Measurements from ENCODE around the gene BRAT1. TPM values are rescaled to one million over a fixed set of nuclear protein-coding genes. Genes with fewer than 3 reads are reported as not detected.

The BRAT1 gene
- total RNA-seq, 1 experiment from 2014 or later = 50.0 TPM

DNA sequence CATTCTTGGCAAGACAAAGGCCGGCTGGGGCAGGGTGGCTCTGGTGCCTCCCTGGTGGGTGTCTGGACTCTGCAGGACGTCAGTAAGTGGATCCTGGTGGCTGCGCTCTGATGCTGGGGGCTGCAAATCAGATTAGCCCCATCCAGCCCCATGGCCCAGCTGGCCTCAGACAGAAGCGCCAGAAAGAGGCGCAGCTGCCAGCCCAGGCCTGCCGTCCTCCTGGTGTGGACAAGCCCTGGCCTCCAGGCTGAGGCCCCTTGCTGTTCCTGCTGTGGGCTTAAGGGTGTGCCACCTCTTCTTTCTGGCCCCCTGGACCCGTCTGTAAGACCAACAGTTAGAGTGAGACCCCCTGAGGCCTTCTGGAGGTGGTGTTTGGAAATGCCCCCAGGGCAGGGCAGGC is 41.6 kb downstream of the BRAT1 start:
- Mint-ChIP-seq H3K36me3 (no peaks in the 10 kb centered on the region), H3K9me3 (no peaks in the 10 kb centered on the region), H3K27ac (no peak overlapping the region), H3K4me3 (no peak overlapping the region), H3K27me3 (ENCODE audit: low read depth) (peaks cover 13% of the 10 kb centered on the region), H3K4me1 (peaks cover 24% of the 10 kb centered on the region)
- POLR2A ChIA-PET = no interaction called here
- no peak for TF ChIP-seq ZNF416 (CRISPR knock-in tag; IDR thresholded peaks at IDR 0.05)
- TF ChIP-seq, protein P1, sequence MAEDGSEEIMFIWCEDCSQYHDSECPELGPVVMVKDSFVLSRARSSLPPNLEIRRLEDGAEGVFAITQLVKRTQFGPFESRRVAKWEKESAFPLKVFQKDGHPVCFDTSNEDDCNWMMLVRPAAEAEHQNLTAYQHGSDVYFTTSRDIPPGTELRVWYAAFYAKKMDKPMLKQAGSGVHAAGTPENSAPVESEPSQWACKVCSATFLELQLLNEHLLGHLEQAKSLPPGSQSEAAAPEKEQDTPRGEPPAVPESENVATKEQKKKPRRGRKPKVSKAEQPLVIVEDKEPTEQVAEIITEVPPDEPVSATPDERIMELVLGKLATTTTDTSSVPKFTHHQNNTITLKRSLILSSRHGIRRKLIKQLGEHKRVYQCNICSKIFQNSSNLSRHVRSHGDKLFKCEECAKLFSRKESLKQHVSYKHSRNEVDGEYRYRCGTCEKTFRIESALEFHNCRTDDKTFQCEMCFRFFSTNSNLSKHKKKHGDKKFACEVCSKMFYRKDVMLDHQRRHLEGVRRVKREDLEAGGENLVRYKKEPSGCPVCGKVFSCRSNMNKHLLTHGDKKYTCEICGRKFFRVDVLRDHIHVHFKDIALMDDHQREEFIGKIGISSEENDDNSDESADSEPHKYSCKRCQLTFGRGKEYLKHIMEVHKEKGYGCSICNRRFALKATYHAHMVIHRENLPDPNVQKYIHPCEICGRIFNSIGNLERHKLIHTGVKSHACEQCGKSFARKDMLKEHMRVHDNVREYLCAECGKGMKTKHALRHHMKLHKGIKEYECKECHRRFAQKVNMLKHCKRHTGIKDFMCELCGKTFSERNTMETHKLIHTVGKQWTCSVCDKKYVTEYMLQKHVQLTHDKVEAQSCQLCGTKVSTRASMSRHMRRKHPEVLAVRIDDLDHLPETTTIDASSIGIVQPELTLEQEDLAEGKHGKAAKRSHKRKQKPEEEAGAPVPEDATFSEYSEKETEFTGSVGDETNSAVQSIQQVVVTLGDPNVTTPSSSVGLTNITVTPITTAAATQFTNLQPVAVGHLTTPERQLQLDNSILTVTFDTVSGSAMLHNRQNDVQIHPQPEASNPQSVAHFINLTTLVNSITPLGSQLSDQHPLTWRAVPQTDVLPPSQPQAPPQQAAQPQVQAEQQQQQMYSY (CRISPR knock-in tag; IDR thresholded peaks at IDR 0.05) = no peak
- no peak for TF ChIP-seq NR1H2 (CRISPR knock-in tag; IDR thresholded peaks at IDR 0.05)
- TF ChIP-seq ZNF671 (CRISPR knock-in tag; IDR thresholded peaks at IDR 0.05) = no peak
- TF ChIP-seq, protein P2, sequence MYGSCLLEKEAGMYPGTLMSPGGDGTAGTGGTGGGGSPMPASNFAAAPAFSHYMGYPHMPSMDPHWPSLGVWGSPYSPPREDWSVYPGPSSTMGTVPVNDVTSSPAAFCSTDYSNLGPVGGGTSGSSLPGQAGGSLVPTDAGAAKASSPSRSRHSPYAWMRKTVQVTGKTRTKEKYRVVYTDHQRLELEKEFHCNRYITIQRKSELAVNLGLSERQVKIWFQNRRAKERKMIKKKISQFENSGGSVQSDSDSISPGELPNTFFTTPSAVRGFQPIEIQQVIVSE (CRISPR knock-in tag; IDR thresholded peaks at IDR 0.05; ENCODE audit: borderline replicate concordance) = no peak
- no peak for TF ChIP-seq GTF2I (CRISPR knock-in tag; conservative IDR thresholded peaks at IDR 0.05)
- TF ChIP-seq JUN (CRISPR knock-in tag; IDR thresholded peaks at IDR 0.05) = no peak
- TF ChIP-seq ESRRA (CRISPR knock-in tag; IDR thresholded peaks at IDR 0.05; ENCODE audit: borderline replicate concordance) = no peak
- no peak for TF ChIP-seq ZNF219 (CRISPR knock-in tag; IDR thresholded peaks at IDR 0.05; ENCODE audit: borderline replicate concordance)
- TF ChIP-seq, protein P3, sequence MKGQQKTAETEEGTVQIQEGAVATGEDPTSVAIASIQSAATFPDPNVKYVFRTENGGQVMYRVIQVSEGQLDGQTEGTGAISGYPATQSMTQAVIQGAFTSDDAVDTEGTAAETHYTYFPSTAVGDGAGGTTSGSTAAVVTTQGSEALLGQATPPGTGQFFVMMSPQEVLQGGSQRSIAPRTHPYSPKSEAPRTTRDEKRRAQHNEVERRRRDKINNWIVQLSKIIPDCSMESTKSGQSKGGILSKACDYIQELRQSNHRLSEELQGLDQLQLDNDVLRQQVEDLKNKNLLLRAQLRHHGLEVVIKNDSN (CRISPR knock-in tag; IDR thresholded peaks at IDR 0.05) = no peak
- no peak for TF ChIP-seq FOXK1 (CRISPR knock-in tag; IDR thresholded peaks at IDR 0.05)
- TF ChIP-seq, protein P4, sequence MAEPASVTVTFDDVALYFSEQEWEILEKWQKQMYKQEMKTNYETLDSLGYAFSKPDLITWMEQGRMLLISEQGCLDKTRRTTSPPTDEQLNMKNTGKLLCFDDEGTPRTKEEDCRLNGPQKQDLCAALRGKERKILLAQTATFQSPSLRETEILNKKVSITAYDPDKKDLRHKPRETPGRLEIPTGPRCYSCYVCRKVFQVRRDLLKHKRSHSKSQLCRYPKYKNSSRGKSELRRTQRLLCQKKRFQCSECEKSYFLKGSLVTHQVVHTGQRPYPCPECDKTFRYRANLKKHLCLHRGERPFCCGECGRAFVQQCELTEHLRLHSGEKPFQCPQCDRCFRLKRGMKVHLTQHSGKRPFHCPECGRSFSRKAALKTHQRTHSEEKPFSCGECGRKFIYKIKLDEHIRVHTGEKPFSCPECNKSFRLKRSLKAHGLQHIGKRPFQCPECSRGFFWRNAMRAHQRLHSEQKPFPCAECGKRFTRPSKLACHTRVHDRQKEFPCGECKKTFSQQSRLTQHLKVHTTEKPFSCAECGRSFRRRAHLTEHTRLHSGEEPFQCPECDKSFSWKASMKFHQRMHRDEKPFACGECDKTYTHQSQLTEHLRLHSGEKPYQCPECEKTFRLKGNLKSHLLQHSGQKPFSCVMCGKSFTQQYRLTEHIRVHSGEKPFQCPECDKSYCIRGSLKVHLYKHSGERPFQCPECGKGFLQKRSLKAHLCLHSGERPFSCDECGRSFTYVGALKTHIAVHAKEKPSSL (CRISPR knock-in tag; conservative IDR thresholded peaks at IDR 0.05) = no peak
- no peak for TF ChIP-seq NR3C1 (CRISPR knock-in tag; conservative IDR thresholded peaks at IDR 0.05; ENCODE audit: low read depth)
- no peak for TF ChIP-seq NFYB (CRISPR knock-in tag; conservative IDR thresholded peaks at IDR 0.05; ENCODE audit: low read depth)
- no peak for TF ChIP-seq SMAD4 (CRISPR knock-in tag; IDR thresholded peaks at IDR 0.05)
- no peak for TF ChIP-seq RELA (CRISPR knock-in tag; IDR thresholded peaks at IDR 0.05; ENCODE audit: borderline replicate concordance)
- TF ChIP-seq SMAD3 (CRISPR knock-in tag; IDR thresholded peaks at IDR 0.05; ENCODE audit: borderline replicate concordance) = no peak
- DNase-seq (ENCODE audit: low spot score) (no peak), ATAC-seq (no peak)
- CTCF ChIA-PET = no interaction called here

DNA sequence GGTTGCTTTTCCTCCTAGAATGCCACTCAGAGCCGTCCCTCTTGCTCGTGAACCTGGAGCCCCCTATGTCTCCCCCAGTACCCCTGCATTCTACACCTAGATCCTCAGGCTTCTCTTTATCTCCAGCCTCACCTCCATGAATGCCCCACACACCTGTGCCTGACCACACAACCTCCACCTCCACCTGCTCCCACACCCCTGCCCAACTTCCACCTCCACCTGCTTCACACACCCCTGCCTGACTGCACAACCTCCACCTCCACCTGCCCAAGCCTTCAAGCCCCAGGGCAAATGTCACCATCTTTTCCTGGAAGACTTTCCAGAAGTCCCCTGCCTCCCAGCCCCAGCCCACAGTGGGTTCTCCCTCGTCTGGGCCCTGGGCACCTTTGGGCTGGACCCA is 42.6 kb downstream of the BRAT1 start:
- CTCF ChIA-PET = no interaction called here
- peaks cover 4% of the 10 kb centered on the region for H3K27me3 Mint-ChIP-seq (ENCODE audit: low read depth)
- DNase-seq (ENCODE audit: low spot score) = no peak
- no peaks in the 10 kb centered on the region for H3K36me3 Mint-ChIP-seq
- POLR2A ChIA-PET = no interaction called here
- no peak overlapping the region for H3K27ac Mint-ChIP-seq
- H3K4me3 Mint-ChIP-seq = no peak overlapping the region
- peaks cover 16% of the 10 kb centered on the region for H3K4me1 Mint-ChIP-seq
- ATAC-seq = no peak
- H3K9me3 Mint-ChIP-seq = no peaks in the 10 kb centered on the region
- TF ChIP-seq, protein P5, sequence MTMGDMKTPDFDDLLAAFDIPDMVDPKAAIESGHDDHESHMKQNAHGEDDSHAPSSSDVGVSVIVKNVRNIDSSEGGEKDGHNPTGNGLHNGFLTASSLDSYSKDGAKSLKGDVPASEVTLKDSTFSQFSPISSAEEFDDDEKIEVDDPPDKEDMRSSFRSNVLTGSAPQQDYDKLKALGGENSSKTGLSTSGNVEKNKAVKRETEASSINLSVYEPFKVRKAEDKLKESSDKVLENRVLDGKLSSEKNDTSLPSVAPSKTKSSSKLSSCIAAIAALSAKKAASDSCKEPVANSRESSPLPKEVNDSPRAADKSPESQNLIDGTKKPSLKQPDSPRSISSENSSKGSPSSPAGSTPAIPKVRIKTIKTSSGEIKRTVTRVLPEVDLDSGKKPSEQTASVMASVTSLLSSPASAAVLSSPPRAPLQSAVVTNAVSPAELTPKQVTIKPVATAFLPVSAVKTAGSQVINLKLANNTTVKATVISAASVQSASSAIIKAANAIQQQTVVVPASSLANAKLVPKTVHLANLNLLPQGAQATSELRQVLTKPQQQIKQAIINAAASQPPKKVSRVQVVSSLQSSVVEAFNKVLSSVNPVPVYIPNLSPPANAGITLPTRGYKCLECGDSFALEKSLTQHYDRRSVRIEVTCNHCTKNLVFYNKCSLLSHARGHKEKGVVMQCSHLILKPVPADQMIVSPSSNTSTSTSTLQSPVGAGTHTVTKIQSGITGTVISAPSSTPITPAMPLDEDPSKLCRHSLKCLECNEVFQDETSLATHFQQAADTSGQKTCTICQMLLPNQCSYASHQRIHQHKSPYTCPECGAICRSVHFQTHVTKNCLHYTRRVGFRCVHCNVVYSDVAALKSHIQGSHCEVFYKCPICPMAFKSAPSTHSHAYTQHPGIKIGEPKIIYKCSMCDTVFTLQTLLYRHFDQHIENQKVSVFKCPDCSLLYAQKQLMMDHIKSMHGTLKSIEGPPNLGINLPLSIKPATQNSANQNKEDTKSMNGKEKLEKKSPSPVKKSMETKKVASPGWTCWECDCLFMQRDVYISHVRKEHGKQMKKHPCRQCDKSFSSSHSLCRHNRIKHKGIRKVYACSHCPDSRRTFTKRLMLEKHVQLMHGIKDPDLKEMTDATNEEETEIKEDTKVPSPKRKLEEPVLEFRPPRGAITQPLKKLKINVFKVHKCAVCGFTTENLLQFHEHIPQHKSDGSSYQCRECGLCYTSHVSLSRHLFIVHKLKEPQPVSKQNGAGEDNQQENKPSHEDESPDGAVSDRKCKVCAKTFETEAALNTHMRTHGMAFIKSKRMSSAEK (CRISPR knock-in tag; IDR thresholded peaks at IDR 0.05; ENCODE audit: borderline replicate concordance) = no peak
- TF ChIP-seq TP53 (CRISPR knock-in tag; IDR thresholded peaks at IDR 0.05) = no peak
- TF ChIP-seq KAT7 (CRISPR knock-in tag; IDR thresholded peaks at IDR 0.05; ENCODE audit: borderline replicate concordance) = no peak
- no peak for TF ChIP-seq NFE2L1 (CRISPR knock-in tag; IDR thresholded peaks at IDR 0.05)
- TF ChIP-seq, protein P6, sequence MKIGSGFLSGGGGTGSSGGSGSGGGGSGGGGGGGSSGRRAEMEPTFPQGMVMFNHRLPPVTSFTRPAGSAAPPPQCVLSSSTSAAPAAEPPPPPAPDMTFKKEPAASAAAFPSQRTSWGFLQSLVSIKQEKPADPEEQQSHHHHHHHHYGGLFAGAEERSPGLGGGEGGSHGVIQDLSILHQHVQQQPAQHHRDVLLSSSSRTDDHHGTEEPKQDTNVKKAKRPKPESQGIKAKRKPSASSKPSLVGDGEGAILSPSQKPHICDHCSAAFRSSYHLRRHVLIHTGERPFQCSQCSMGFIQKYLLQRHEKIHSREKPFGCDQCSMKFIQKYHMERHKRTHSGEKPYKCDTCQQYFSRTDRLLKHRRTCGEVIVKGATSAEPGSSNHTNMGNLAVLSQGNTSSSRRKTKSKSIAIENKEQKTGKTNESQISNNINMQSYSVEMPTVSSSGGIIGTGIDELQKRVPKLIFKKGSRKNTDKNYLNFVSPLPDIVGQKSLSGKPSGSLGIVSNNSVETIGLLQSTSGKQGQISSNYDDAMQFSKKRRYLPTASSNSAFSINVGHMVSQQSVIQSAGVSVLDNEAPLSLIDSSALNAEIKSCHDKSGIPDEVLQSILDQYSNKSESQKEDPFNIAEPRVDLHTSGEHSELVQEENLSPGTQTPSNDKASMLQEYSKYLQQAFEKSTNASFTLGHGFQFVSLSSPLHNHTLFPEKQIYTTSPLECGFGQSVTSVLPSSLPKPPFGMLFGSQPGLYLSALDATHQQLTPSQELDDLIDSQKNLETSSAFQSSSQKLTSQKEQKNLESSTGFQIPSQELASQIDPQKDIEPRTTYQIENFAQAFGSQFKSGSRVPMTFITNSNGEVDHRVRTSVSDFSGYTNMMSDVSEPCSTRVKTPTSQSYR (CRISPR knock-in tag; IDR thresholded peaks at IDR 0.05) = no peak
- TF ChIP-seq SOX15 (CRISPR knock-in tag; IDR thresholded peaks at IDR 0.05) = no peak

Data from WTC11 (cell line).